Measurements from ENCODE around the gene TNFAIP8.
A peak's percentile ranks its signal among the peaks of the same experiment; 100 is the strongest.

The TNFAIP8 gene

DNA sequence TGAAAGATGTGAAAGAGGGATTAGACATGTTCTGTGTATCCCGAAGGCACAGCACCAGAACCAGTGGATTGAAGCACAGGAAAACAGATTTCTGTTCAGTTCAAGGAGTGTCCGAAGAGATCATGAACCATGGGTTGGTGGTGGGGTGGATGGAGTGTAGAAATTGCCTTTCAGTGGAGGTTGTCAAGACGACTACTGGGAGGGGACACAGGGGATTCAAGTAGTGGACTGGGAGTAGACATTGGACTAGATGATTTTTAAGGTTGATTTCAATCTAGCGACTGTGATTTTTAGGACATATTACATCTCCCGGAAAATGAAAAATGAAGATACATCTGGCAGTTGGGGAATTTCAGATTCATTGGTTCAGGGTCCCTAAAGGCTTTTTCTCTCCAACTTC lies 35.9 kb upstream of the TNFAIP8 start:
- TF ChIP-seq, protein P1, sequence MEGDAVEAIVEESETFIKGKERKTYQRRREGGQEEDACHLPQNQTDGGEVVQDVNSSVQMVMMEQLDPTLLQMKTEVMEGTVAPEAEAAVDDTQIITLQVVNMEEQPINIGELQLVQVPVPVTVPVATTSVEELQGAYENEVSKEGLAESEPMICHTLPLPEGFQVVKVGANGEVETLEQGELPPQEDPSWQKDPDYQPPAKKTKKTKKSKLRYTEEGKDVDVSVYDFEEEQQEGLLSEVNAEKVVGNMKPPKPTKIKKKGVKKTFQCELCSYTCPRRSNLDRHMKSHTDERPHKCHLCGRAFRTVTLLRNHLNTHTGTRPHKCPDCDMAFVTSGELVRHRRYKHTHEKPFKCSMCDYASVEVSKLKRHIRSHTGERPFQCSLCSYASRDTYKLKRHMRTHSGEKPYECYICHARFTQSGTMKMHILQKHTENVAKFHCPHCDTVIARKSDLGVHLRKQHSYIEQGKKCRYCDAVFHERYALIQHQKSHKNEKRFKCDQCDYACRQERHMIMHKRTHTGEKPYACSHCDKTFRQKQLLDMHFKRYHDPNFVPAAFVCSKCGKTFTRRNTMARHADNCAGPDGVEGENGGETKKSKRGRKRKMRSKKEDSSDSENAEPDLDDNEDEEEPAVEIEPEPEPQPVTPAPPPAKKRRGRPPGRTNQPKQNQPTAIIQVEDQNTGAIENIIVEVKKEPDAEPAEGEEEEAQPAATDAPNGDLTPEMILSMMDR (IDR thresholded peaks at IDR 0.05; ENCODE audit: low read length, missing control alignments), result no peak
- DNase-seq (ENCODE audit: low read depth), result no peak
- H3K4me3 ChIP-seq (replicated peaks; ENCODE audit: low read depth, low read length), result no peak overlapping the region

DNA sequence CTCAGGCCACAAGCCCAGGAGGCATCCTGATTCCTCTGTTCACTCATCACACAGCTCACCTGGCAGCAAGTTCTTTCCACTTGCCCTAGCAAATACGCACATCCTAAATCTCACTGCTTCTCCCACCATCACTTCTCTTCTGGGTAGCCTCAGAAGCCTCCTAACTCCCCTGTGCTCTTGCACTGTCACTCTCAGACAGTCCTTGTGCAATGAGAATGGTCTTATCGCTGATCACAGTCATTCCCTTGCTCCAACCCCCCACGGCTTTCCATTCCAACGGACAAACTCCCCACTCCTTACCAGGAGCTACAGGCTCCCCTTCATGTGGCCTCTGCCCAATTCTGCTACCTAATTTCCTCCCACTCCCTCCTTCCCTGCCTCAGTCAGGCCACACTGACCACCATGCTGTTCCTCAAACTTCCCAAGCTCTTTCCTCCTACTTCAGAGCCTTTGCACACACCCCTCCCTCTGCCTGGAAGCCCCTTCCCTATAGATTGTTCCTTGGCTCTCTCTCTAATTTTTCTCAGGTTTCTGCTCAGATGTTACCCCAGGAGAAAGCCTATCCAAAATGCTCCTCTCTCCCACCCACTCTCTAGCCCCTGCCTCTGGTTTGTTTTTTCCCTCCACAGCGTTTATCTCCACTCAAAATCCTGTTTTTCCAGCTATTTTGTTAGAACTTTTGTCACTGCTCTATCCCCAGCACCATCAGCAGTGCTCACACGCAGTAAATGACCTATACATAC lies 34.1 kb upstream of the TNFAIP8 start:
- TF ChIP-seq, protein P1 (IDR thresholded peaks at IDR 0.05; ENCODE audit: low read length, missing control alignments), result no peak
- H3K4me3 ChIP-seq (replicated peaks; ENCODE audit: low read depth, low read length), result no peak overlapping the region
- DNase-seq (ENCODE audit: low read depth), result no peak

DNA sequence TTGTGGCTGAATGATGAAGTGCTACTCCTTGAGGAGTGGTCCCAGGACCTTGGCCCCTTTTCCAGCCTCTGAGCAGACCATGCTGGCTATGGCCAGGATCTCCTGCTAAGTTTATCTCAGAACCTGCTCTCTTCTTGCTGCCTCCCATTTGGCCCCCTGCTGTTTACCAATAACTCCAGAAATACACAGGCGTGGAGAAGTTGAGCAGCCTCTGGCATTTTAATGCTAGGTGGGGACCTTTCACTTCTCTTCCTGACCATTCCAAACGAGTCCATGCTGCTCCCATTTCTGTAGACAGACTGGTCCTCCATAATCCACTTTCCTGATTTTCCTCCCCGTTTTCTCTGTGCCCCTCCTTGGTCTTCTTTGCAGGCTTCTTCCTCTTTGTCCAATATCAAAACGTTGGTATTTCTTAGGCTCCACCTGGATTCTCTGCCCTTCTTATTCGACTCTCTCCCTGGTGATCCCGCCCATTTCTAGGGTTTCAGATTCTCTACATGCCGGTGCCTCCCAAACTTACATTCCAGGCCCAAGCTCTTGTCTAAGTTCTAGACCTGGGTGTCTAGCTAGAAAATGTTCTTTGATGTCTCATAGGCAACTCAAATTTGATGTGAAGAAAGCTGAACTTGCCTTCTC lies 33.4 kb upstream of the TNFAIP8 start:
- no peak overlapping the region for H3K4me3 ChIP-seq (replicated peaks; ENCODE audit: low read depth, low read length)
- TF ChIP-seq, protein P1 (IDR thresholded peaks at IDR 0.05; ENCODE audit: low read length, missing control alignments), result no peak
- no peak for DNase-seq (ENCODE audit: low read depth)

DNA sequence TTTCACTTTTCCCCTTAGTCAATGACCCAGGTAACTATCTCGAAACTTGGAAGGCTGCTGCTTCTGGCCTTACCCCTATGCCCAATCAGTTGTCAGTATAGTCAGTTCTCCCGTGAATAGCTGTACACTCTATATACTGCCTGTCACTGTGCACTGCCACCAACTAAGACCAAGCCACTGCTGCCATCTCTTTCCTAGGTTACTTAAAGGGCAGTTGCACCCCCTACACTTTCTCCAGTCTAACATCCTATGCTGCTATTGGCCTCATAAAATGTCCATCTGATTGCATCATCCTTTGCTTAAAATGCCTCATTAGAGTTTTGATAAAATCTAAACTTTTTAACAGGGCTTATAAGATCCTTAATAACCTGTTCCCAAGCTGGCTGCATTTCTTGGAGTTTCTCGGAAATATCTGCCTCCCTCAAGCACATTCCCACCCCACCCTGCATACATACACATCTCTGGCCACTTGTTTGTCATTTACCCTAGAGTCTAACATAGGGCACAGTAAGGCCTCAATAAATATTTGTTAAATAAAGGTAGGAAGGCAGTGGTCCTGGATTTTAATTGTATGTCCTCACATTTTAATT lies 32.8 kb upstream of the TNFAIP8 start:
- DNase-seq (ENCODE audit: low read depth), result peak; percentile 36
- no peak overlapping the region for H3K4me3 ChIP-seq (replicated peaks; ENCODE audit: low read depth, low read length)
- TF ChIP-seq, protein P1 (IDR thresholded peaks at IDR 0.05; ENCODE audit: low read length, missing control alignments), result no peak

DNA sequence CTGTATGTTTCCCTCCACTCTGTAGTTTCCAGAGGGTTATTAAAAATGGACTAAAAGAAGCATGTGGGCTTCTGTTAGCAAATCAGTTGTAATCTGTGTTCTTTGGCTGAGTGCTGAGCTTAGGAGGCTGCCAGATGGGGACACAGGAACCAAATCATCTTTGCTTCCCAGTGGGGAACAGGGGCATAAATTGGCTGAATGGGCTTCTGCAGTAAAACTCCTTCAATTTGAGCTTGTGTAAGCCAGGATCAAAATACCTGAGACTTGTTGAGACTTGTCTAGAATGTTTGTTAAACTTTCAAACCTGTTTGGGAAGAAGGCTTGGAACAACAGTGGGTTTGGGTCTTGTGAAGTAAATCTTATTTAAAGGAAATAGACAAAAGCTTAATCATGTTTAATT lies 32.2 kb upstream of the TNFAIP8 start:
- DNase-seq (ENCODE audit: low read depth), result peak; percentile 52
- no peak overlapping the region for H3K4me3 ChIP-seq (replicated peaks; ENCODE audit: low read depth, low read length)
- TF ChIP-seq, protein P1 (IDR thresholded peaks at IDR 0.05; ENCODE audit: low read length, missing control alignments), result no peak

DNA sequence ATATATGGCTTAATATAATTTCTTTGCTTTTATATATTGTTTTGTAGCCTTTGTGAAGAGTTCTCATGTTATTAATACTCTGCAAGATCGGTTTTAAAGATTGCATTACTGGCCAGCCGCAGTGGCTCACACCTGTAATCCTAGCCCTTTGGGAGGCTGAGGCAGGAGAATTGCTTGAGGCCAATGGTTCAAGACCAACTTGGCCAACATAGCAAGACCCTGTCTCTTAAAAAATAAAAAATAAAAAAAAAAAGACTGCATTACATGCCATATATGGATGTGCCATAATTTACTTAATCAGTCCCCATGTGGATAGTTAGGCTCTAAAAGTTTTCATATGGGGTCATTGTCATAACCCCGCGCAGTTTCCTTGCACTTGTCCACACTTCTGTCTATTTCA lies 31.0 kb upstream of the TNFAIP8 start:
- TF ChIP-seq, protein P1 (IDR thresholded peaks at IDR 0.05; ENCODE audit: low read length, missing control alignments), result no peak
- no peak overlapping the region for H3K4me3 ChIP-seq (replicated peaks; ENCODE audit: low read depth, low read length)
- no peak for DNase-seq (ENCODE audit: low read depth)
